Chondrocyte (in vitro differentiated cells): ENCODE data around the gene MT1B. TPM values are rescaled to one million over a fixed set of nuclear protein-coding genes. Genes with fewer than 3 reads are reported as not detected.

Experiments
- DNase-seq: peaks from one replicate; pipeline ENCODE4 v3.0.0; 2021; ENCODE audit warnings: mixed read lengths, low spot score
- H3K27ac Mint-ChIP-seq: one replicate; pipeline ENCODE4 v1.8.0; 2021; ENCODE audit warnings: mild to moderate bottlenecking, moderate library complexity, mixed read lengths; ENCODE audit not compliant: unreplicated experiment
- H3K27me3 Mint-ChIP-seq: 2 replicates; pipeline ENCODE4 v1.8.0; 2021; ENCODE audit warnings: low read depth, mixed read lengths
- H3K36me3 Mint-ChIP-seq: 2 replicates; pipeline ENCODE4 v1.8.0; 2021; ENCODE audit warnings: low read depth, mixed read lengths
- H3K4me1 Mint-ChIP-seq: 2 replicates; pipeline ENCODE4 v1.8.0; 2021; ENCODE audit warnings: low read depth, mild to moderate bottlenecking, mixed read lengths
- H3K4me3 Mint-ChIP-seq: one replicate; pipeline ENCODE4 v1.8.0; 2021; ENCODE audit warnings: mild to moderate bottlenecking, moderate library complexity, mixed read lengths; ENCODE audit not compliant: unreplicated experiment
- H3K9me3 Mint-ChIP-seq: 2 replicates; pipeline ENCODE4 v1.8.0; 2021; ENCODE audit warnings: low read depth, mixed read lengths
- total RNA-seq: library from RNA; stranded (reverse); gene quantifications from 3 replicates; pipeline ENCODE4 v1.2.1, GENCODE V29; 2021
- TF ChIP-seq, protein P1 (sequence below): fragments of 200-600 bp; sonication (generic); IDR thresholded peaks from 2 replicates; pipeline ENCODE4 v1.5.0; 2021; ENCODE audit warnings: antibody characterized with exemption, mild to moderate bottlenecking, moderate library complexity

MT1B gene
- total RNA-seq, 1 donor from 2014 or later = not detected

DNA sequence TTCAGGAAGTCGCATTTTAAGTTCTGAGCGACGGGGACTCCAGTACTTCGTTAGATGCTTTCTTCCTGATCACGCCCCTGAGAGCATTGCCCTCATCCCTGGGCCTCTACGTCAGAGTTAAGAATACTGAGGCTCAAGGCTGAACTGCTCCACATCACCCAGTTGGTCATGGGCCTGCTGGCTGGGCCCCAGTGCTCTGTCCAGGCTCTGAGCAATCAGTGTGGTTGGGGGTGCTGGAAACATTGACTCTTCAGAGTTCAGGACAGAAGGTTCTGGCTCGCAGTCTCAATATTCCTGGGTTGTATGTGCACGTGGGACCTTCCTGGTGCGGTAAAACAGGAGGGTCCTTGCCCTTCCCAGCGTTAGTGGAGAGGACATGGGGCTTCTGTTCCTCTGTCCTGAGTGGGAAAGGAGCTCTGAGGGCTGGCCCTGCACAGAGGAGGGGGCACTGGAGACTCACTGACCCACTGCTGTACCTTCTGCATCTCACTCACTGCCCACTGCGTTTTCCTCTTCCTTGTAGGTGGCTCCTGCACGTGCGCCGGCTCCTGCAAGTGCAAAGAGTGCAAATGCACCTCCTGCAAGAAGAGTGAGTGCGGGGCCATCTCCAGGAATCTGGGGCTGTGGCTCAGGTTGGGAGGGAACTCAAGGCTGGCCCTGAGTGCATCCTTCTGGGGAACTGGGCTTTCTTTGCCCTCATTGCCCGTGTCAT lies 25.6 kb upstream of the MT1B start:
- peak overlapping the region; percentile 76 for H3K4me3 Mint-ChIP-seq
- H3K36me3 Mint-ChIP-seq = no peaks in the 10 kb centered on the region
- H3K27ac Mint-ChIP-seq = peak overlapping the region; percentile 91
- no peaks in the 10 kb centered on the region for H3K9me3 Mint-ChIP-seq
- no peaks in the 10 kb centered on the region for H3K27me3 Mint-ChIP-seq
- TF ChIP-seq, protein P1, sequence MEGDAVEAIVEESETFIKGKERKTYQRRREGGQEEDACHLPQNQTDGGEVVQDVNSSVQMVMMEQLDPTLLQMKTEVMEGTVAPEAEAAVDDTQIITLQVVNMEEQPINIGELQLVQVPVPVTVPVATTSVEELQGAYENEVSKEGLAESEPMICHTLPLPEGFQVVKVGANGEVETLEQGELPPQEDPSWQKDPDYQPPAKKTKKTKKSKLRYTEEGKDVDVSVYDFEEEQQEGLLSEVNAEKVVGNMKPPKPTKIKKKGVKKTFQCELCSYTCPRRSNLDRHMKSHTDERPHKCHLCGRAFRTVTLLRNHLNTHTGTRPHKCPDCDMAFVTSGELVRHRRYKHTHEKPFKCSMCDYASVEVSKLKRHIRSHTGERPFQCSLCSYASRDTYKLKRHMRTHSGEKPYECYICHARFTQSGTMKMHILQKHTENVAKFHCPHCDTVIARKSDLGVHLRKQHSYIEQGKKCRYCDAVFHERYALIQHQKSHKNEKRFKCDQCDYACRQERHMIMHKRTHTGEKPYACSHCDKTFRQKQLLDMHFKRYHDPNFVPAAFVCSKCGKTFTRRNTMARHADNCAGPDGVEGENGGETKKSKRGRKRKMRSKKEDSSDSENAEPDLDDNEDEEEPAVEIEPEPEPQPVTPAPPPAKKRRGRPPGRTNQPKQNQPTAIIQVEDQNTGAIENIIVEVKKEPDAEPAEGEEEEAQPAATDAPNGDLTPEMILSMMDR = no peak
- DNase-seq = no peak
- peaks cover 37% of the 10 kb centered on the region for H3K4me1 Mint-ChIP-seq

DNA sequence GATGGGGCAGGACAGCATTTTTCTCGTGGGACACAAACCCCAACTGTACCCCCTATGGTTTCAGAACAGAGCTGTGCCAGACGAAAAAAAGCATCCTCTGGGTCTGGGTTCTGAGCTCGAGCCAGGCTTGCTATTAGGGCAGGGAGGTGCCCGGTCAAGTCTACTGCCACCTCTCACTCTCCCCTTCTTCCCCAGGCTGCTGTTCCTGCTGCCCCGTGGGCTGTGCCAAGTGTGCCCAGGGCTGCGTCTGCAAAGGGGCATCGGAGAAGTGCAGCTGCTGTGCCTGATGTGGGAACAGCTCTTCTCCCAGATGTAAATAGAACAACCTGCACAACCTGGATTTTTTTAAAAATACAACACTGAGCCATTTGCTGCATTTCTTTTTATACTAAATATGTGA lies 25.0 kb upstream of the MT1B start:
- peak overlapping the region; percentile 87 for H3K27ac Mint-ChIP-seq
- peaks cover under 1% of the 10 kb centered on the region for H3K27me3 Mint-ChIP-seq
- TF ChIP-seq, protein P1 = no peak
- peak overlapping the region; percentile 76 for H3K4me3 Mint-ChIP-seq
- H3K36me3 Mint-ChIP-seq = no peaks in the 10 kb centered on the region
- no peak for DNase-seq
- no peaks in the 10 kb centered on the region for H3K9me3 Mint-ChIP-seq
- H3K4me1 Mint-ChIP-seq = peaks cover 34% of the 10 kb centered on the region

DNA sequence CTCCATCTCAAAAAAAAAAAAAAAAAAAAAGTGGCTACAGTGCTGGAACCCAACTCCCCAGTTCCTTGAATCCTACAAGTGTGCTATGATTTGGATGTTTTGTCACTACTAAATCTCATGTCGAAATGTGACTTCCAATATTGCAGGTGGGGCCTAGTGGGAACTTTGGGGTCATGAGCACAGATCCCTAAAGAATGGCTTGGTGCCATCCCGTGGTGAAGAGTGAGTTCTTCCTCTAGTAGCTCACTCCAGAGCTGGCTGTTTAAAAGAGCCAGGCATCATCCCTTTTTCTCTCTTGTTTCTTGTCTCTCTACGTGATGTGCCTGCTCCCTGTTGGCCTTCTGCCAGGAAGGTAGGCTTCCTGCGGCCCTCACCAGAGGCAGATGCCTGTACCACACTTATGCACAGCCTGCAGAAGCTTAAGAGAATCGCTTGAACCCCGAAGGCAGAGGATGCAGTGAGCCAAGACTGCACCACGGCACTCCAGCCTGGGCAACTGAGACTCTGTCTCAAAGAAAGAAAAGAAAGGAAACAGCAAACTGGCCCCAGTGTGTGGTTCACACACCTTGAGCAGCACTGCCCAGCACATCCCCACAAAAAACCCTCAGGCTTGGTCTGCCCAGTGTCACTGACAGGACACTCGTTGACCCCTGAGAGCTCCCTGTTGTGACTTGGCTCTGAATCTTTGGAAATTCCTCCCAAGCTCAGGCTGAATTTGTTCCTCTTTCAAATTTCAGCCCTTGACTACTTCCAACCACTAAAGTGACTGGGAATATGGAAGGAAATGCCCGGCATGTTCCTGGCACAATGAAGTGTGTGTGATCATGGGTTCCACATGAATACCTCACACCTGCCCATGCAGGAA lies 23.0 kb upstream of the MT1B start:
- peaks cover 40% of the 10 kb centered on the region for H3K4me1 Mint-ChIP-seq
- H3K27me3 Mint-ChIP-seq = peaks cover 7% of the 10 kb centered on the region
- no peaks in the 10 kb centered on the region for H3K36me3 Mint-ChIP-seq
- DNase-seq = no peak
- H3K4me3 Mint-ChIP-seq = no peak overlapping the region
- no peaks in the 10 kb centered on the region for H3K9me3 Mint-ChIP-seq
- H3K27ac Mint-ChIP-seq = peak overlapping the region; percentile 57
- TF ChIP-seq, protein P1 = peak; percentile 15

DNA sequence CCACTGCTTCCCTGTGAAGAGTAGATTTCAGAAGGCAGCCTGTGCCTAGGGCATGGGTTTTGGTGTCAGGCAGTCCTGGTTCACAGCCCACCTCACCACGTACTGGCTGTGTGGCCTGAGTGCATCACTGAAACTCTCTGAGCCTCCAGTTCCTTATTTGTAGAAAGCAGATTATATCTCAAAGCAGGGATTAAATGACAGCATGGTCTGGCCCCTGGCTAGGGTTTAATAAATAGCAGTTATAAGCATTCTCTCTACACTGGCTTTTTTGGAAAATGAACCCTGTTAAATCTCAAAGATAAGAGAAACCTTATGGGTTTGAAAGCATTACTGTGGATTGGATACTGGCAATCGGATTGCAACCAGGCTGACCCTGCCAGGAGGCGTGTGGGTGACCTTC lies 22.2 kb upstream of the MT1B start:
- DNase-seq = no peak
- Mint-ChIP-seq H3K4me3 (no peak overlapping the region), H3K27me3 (peaks cover 14% of the 10 kb centered on the region), H3K36me3 (no peaks in the 10 kb centered on the region), H3K4me1 (peaks cover 38% of the 10 kb centered on the region), H3K27ac (no peak overlapping the region), H3K9me3 (no peaks in the 10 kb centered on the region)
- TF ChIP-seq, protein P1 = no peak

DNA sequence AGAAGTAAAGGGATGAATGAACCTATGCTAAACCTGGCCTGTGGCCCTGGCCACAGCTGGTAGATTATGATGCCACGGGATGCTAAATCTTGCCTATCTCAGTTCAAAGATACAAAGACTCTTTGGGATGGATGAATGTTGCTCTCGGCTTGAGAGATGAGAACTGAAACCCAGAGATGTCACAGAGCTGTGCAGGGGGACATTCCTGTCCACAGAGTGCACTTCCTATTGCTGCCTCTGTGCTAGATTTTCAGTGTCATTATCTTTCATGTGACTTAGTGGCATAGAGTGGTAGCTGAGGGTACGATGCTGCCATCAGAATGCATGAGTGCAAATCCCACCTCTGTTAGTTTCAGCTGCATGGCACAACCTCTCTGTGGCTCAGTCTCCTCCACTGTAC lies 21.6 kb upstream of the MT1B start:
- Mint-ChIP-seq H3K36me3 (no peaks in the 10 kb centered on the region), H3K27ac (no peak overlapping the region), H3K9me3 (no peaks in the 10 kb centered on the region), H3K4me1 (peaks cover 38% of the 10 kb centered on the region), H3K4me3 (no peak overlapping the region), H3K27me3 (peaks cover 20% of the 10 kb centered on the region)
- TF ChIP-seq, protein P1 = no peak
- DNase-seq = no peak
